Skin of body (tissue), 2 donors: ENCODE results near the gene TPSD1. TPM values are rescaled to one million over a fixed set of nuclear protein-coding genes. Genes with fewer than 3 reads are reported as not detected.
"Not testable (repeated sequence)": the region's sequence is repeated elsewhere in the genome, so short reads cannot be mapped to it uniquely, and the experiment has no call there.

Source experiments
- DNase-seq: peaks from one replicate; lab custom pipeline; 2025; lab: John Stamatoyannopoulos, UW
- total RNA-seq: library from RNA; depleted of rRNA; stranded (reverse); fragments of >200 nt; gene quantifications from one replicate; pipeline ENCODE4 v1.2.3, GENCODE V29; 2014

TPSD1 gene
- total RNA-seq, 1 donor from 2014 or later: 1.3 TPM

DNA sequence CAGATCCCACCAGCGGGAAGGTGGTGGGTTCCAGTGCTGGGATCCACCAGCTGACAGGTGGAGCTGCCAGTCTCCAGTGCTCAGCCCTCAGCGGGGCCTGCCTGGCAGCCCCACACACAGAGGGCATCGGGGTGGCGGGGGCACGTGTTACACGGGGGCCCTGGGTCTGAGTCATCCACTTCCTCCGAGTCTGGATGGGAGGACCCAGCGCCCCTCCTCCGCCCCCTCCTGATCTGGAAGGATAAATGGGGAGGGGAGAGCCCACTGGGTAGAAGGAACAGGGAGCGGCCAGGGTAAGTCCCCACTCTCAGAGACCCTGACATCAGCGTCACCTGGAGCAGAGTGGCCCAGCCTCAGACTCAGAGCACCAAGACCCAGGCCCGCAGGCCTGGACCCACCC lies 15.4 kb upstream of the TPSD1 start, which contains the start of gene TPSAB1:
Gene TPSAB1 (plus strand): TSS at position 270 of the 400 bp plus-strand sequence. CDS start 234 bp downstream, outside the sequence.
- not testable (repeated sequence) for DNase-seq

DNA sequence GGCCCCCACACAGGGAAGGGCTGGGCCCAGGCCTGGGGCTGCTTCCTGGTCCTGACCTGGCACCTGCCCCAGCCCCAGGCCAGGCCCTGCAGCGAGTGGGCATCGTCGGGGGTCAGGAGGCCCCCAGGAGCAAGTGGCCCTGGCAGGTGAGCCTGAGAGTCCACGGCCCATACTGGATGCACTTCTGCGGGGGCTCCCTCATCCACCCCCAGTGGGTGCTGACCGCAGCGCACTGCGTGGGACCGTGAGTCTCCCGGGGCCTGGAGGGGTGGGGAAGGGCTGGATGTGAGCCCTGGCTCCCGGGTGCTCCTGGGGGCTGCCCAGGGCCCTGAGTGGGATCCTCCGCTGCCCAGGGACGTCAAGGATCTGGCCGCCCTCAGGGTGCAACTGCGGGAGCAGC lies 14.8 kb upstream of the TPSD1 start:
- not testable (repeated sequence) for DNase-seq

DNA sequence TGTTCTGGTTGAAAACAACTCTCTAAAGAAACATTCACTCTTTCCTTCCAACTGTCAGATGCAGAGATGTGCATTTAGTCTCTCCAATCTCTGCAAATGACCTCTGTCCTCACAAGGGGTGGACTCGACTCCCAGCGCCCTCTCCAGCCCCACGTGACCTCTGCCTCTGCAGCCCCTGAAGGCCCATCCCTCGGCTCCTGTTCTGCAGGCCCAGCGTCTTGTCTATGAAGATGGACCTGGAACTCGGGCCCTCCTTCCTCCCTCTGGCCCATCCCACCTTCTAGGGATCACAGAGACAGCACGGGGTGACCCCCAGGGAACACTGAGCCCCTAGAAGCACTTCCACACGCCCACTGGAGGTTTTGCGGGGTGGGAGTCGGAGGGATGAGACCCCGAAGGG lies 12.5 kb upstream of the TPSD1 start:
- DNase-seq: not testable (repeated sequence)

DNA sequence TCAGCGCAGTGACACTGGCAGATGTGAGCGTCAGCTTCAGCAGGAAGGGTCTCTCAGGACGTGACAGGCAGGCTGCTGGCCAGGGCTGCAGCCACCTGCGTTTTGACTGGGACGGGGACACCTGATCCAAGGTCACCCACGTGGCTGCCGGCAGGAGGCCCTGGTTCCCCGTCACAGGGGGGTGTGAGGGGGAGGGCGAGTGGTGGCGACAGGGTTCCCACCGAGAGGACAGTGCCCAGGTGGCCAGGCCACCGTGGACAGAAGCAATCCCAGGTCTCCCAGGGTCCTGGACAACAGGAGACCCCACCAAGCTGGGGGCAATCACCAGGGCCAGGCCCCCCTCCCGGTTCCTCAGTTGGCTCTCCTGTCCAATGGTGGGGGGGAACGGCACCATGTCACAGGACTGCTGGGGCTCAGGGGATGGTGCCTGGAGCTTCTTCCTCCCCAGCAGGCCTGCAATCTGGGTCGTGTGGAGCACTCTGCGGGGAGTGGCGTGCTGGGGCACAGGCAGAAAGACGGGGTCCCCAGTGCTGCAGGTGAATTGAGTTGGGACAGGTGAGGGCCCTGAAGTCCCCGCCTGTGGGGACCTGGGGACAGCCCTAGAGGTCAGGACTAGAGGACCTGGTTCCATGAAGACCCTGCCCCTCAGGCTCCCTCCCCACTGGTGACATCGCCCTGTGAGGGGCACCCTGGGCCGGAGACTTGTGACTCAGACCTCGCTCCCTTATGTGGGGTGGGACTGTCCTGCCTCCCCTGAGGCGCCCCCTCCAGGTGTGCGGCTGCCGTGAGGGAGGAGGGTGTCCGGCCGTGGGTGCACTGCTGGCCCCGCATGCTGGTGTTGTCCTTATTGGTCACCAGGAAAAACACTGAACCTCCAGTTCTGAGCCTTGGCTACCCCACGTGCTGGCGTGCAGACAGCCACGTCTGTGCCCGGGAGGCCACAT lies 11.7 kb upstream of the TPSD1 start:
- not testable (repeated sequence) for DNase-seq

DNA sequence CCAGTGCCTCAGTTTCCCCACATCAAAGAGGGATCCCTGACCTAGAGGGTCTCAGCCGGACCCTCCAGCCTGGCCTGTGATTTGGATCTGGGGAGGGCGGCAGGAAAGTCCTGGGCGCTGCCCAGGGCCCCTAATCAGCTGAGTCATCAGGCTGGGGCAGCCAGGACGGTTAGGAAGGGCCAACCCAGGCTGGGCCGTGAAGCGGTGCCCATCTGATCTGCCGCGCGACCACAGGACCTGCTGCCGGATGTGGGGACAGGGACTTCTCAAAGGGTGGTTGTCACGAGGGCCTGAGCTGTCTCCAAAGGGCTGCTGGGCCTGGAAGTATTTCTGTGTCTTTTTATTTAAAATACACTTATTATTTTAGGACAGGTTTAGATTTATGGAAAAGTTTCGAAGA lies 11.0 kb upstream of the TPSD1 start:
- no peak for DNase-seq

DNA sequence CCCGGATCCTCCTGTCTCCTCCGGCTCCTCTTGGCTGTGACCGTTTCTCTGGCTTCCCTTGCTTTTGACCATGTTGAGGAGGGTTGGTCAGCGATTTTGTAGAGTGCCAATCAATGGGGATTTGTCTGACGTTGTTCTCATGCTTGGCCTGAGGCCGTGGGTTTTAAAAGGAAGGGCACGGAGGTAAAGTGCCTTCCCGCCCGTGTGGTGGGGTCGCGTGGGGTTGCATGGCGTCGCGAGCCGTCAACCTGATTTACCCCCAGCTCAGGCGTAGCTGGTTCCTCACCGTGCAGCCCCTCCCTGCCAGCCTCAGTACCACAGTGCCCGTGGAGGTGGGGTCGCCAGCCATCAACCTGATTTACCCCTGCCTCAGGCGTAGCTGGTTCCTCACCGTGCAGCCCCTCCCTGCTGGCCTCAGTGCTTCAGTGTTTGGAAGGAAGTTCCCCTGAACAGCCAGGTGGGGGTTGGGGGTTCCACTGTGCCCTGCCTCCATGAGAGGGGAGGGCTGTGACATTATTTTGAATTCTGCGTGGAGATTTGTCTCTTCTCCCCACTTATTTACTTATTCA lies 10.3 kb upstream of the TPSD1 start:
- DNase-seq: no peak

DNA sequence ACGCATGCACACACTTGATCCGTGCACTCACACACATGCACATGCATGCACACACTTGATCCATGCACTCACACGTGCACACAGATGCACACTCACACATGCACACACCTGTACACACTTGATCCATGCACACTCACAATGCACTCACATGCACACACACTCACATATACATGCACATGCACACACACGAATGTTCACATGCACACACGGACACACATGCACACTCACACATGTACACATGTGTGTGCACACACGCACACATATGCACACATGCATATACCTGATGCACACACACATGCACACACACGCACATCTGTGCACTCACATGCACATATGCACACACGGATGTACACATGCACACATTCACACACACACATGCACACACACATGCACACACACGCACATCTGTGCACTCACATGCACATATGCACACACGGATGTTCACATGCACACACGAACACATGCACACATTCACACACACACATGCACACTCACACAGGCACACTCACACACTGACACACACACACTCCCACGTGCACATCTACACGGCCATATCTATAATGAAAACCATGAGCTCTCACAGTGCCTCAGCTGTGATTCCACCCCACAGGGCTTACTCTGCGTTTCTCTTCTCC lies 7.8 kb upstream of the TPSD1 start:
- DNase-seq: not testable (repeated sequence)

DNA sequence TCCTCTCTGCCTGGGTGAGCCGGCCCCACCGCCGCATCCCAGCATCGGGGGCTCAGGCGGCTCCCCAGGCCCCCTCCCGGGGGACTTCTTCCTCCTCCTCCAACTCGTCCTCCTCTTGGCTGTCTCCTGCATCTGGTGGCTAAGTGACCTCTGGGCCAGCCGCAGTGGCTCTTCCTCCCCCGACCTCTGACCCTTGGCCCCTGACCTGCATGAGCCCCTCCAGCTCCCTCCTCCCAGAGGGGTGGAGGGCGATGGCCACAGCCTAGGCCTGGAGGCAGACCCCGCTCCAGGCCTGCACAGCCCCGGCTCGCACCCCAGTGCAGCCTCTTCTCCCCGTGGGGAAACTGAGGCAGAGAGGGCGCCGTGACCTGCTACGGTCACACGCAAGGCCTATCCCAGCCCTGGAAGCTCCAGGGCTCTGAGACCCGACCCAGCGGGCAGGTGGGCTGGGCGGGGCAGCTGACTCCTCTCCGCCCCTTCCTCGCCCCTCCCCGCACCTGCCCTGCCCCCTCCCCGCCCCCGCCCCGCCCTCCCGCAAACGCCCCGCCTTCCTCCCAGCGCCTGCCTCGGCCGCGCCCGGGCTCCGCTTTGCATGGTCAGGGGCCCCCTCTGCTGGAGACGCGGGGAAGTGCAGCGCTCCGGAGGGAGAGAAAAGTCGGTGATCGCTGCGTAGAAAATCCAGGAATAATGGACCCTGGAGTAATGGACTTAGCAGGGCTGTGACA lies 6.7 kb upstream of the TPSD1 start:
- DNase-seq: not testable (repeated sequence)

DNA sequence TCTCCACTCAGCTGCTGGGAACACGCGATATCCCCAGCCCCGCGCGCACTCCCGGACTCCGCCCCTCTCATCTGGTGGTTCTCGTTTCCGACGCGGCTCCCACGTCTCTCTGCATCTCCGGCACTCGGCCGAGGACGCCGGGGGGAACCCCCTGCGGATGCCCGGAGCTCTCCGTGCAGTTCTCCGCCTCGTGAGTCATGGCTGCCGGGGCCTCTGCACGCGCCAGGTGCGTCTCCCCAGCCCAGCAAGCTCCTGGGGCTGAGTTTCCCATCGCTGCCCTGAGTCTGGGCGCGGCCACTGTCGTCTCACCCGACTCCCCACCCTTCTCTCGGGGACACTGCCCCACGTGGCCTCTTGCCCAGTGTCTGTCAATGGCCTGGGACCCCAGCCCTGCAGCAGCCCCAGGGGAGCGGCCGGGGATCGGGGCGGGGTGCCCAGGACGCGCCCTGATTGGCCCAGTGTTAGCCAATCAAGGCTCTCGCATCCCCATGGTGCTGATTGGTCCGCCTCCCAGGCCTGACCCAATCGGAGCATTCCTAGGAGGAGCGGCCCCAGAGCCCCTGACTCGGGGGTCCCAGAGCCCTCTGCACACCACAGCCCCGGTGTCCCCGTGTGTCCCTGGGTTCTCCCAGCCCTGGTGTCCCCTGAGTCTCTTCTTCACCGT lies 2.0 kb upstream of the TPSD1 start:
- not testable (repeated sequence) for DNase-seq

DNA sequence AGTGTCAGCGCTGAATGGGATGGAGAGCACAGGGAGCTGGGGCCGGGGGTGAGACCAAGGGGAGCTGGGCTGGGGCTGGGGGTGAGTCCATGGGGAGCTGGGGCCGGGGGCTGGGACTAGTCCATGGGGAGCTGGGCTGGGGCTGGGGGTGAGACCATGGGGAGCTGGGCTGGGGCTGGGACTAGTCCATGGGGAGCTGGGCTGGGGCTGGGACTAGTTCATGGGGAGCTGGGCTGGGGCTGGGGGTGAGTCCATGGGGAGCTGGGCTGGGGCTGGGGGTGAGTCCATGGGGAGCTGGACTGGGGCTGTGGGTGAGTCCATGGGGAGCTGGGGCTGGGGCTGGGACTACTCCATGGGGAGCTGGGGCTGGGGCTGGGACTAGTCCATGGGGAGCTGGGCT lies 1.0 kb upstream of the TPSD1 start:
- DNase-seq: not testable (repeated sequence)

DNA sequence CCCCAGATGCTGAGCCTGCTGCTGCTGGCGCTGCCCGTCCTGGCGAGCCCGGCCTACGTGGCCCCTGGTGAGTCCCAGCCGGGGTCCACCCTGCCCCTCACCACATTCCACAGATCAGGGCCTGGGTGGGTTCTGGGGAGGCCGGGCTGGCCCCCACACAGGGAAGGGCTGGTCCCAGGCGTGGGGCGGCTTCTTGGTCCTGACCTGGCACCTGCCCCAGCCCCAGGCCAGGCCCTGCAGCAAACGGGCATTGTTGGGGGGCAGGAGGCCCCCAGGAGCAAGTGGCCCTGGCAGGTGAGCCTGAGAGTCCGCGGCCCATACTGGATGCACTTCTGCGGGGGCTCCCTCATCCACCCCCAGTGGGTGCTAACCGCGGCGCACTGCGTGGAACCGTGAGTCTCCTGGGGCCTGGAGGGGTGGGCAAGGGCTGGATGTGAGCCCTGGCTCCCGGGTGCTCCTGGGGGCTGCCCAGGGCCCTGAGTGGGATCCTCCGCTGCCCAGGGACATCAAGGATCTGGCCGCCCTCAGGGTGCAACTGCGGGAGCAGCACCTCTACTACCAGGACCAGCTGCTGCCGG lies 516 bp downstream of the TPSD1 start:
- DNase-seq: not testable (repeated sequence)

DNA sequence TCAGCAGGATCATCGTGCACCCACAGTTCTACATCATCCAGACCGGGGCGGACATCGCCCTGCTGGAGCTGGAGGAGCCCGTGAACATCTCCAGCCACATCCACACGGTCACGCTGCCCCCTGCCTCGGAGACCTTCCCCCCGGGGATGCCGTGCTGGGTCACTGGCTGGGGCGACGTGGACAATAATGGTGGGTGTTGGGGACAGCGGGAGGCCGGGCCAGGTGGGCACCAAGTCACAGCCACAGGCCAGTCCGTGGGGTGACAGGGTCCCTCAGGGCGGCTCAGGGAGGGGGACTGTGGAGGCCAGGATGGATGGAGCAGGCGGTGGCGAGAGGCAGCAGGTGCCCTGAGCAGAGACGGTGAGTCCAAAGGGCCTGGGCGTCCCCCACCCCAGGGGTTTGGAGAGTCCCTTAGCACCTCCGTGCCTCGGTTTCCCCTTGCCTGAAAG lies 1.0 kb downstream of the TPSD1 start:
- DNase-seq: no peak

DNA sequence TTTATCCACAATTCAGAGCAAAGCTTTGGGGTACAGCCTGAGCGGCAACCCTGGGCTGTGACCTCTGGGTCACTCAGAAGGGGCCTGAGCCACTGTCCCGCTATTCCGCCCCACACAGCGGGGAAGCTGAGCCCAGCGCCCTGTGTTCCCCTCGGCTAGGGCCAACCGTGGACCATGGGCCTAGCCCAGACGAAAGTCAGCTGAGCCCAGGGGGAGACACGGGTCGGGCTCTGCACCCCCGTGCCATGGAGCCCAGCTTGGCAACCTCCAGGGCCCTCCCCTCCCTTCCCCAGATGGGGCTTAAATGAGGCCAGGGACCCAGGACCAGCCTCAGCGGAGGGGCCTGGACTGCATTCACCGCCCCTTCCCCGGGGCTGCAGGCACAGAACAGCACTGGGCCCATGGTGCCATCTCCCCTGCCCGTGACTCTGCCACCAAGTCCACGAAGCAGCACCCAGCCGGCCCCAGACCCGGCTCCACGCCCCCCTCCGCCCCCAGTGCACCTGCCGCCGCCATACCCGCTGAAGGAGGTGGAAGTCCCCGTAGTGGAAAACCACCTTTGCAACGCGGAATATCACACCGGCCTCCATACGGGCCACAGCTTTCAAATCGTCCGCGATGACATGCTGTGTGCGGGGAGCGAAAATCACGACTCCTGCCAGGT lies 1.8 kb downstream of the TPSD1 start:
- DNase-seq: no peak

DNA sequence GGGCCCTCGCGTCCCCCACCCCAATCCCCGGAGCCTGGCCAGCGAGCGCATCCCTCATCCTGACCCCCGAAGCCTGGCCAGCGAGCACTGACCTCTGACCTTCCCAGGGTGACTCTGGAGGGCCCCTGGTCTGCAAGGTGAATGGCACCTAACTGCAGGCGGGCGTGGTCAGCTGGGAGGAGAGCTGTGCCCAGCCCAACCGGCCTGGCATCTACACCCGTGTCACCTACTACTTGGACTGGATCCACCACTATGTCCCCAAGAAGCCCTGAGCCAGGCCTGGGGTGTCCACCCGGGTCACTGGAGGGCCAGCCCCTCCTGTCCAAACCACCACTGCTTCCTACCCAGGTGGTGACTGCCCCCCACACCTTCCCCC lies 2.3 kb downstream of the TPSD1 start:
- no peak for DNase-seq

DNA sequence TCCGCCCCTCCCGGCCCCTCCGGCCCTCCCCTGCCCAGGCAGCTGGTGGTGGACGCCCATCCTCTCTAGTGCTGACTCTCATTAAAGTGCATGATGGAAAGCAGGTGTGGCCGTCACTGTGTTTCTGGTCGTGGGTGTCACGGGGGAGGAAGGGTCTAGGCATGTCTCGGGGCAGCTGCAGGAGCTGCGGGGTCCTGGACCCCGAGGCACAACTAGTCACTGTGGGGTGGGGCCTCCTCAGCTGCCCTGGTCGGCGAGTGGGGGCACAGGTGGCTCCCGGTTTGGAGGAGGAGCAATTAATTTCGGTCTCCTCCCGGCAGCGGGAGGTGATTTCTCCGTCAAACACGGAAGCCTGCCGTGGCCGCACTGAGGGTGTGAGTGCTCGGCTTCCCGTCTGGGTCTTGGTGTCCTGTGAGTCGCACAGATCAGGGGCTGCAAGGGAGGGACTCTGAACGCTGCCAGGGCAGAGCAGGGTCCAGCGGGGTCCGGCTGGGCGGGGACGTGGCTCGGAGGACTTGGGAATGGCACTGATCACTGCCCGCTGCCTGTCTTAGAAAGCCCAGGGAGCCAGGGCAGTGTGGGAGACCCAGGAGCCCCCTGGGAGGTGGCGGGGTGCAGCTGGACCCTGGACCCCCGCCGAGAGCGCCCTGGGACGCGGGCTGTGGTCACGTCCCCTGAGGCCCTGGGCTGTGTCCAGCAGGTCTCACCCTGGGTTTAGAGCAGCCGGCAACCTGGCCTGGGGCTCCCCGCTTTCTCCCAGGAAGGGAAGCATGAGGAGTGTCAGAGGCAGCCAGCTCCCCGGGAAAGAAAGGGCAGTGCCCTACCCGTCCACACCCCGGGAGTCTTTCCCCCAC lies 3.3 kb downstream of the TPSD1 start:
- no peak for DNase-seq

DNA sequence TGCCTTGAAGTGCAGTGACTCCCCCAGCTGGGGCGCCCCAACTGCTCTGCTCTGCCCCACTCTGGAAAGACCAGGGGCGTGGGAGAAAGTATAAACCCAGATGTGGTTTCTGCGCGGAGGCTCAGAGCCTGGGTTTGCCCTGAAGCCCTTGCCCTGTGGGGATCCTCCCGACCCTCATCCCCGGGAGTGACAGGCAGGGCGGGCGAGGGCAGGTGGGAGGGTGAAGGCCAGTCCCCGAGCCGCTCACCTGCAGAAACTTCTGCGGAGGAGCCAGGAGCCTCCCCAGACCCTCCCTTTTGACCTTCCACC lies 3.8 kb downstream of the TPSD1 start:
- no peak for DNase-seq

DNA sequence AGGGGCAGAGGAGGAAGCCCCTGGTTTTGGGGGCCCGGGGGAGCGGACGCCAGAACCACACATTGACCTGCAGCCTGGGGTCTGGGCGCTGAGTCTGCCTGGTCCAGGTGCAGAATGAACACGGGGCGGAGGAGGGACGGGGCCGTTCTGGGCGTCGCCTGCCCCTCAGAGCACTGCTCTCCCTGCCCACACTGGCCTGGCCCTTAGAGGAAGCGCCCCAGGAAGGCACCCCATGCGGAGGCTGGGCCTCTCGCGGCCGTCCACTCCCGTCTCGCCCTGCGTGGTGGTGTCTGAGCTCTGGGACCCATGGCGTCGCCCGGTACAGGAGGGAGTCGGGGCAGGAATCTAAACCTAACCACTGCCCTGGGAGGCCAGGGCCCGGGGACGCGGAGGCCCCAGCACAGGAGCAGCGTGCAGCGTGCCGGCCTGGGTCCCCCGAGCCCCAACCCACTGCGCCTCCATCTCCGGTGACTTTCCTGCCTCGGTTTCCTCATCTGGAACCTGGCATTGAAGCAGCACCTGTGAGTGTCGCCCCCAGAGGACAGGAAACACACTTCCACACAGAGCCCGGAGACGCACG lies 4.3 kb downstream of the TPSD1 start:
- no peak for DNase-seq

DNA sequence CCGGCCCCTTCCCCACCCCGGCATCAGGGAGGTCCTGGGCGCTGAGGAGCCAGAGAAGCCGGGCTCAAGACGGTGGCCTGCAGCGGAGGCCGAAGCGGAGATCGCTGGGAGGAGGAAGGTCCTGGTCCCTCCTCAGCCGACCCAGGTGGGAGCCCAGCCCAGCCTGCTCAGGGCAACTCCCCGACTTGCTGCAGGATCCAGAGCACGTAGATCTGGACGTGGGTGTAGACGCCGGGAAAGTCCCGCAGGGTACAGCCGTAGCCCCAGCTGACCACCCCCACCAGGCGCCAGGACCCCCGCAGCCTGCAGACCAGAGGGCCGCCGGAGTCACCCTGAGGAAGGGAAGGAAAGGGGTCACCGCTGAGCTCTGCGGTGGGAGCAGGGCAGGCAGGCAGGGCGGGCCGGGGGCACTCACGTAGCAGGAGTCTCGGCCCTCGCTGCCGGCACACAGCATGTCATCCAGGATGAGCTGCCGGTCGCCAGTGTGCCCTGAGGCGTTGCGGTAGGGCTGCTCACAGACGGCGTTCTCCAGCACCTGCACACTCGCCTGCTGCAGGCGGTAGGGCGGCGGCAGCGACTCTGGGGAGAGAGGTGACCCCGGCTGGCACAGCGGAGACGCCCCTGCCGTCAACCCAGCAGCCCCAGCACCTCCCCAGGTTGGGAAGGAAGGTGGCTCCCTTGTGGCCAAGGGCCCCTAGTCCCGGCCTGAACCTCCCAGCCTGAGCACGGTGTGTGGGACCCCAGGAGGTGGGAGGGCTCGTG lies 5.4 kb downstream of the TPSD1 start:
- no peak for DNase-seq
